ENCODE data around the gene GALNT9. TPM values are rescaled to one million over a fixed set of nuclear protein-coding genes. Genes with fewer than 3 reads are reported as not detected.

GALNT9 gene
- total RNA-seq, 1 donor from 2014 or later: 2.1 TPM

GRCh38 chr12:132367852-132368251 is 38.5 kb upstream of the GALNT9 start:
- Histone ChIP-seq H3K9me3 (ENCODE audit: insufficient read depth, low read depth, low read length) (peaks cover 6% of the 10 kb centered on the region), H3K4me3 (ENCODE audit: insufficient read depth, low read depth, low read length) (no peak overlapping the region), H2AFZ (ENCODE audit: low read depth, low read length) (no peak overlapping the region), H3K4me1 (ENCODE audit: insufficient read depth, low read length) (no peaks in the 10 kb centered on the region), H3K27ac (ENCODE audit: low read depth, low read length) (no peak overlapping the region), H4K20me1 (ENCODE audit: insufficient read depth, low read length) (no peaks in the 10 kb centered on the region), H3K79me2 (ENCODE audit: insufficient read depth, low read length) (no peaks in the 10 kb centered on the region), H3K36me3 (ENCODE audit: insufficient read depth, low read length) (no peaks in the 10 kb centered on the region), H3K4me2 (ENCODE audit: low read length) (no peak overlapping the region), H3K27me3 (ENCODE audit: insufficient read depth, low read length) (peaks cover 9% of the 10 kb centered on the region), H3K9ac (ENCODE audit: low read length) (no peak overlapping the region)
- no peak for TF ChIP-seq CTCF (IDR thresholded peaks at IDR 0.05; ENCODE audit: insufficient read depth, low read depth, low read length)
- TF ChIP-seq EZH2 (IDR thresholded peaks at IDR 0.05; ENCODE audit: insufficient read depth, low read length): no peak
- Mint-ChIP-seq H3K27ac (ENCODE audit: unreplicated experiment) (no peak overlapping the region), H3K27me3 (ENCODE audit: low read depth, unreplicated experiment) (peaks cover 62% of the 10 kb centered on the region), H3K4me3 (ENCODE audit: unreplicated experiment) (no peak overlapping the region), H3K9me3 (ENCODE audit: unreplicated experiment) (peaks cover 19% of the 10 kb centered on the region), H3K36me3 (ENCODE audit: low read depth, unreplicated experiment) (no peaks in the 10 kb centered on the region), H3K4me1 (ENCODE audit: low read depth, unreplicated experiment) (no peaks in the 10 kb centered on the region)
- DNase-seq (ENCODE audit: low read depth): no peak
- no peak for FAIRE-seq

- peaks cover 19% of the 10 kb centered on the region for H3K9me3 Mint-ChIP-seq (ENCODE audit: unreplicated experiment)
- Histone ChIP-seq H2AFZ (ENCODE audit: low read depth, low read length) (no peak overlapping the region), H3K79me2 (ENCODE audit: insufficient read depth, low read length) (no peaks in the 10 kb centered on the region), H3K9me3 (ENCODE audit: insufficient read depth, low read depth, low read length) (peaks cover 6% of the 10 kb centered on the region), H3K4me1 (ENCODE audit: insufficient read depth, low read length) (no peaks in the 10 kb centered on the region), H3K36me3 (ENCODE audit: insufficient read depth, low read length) (no peaks in the 10 kb centered on the region), H4K20me1 (ENCODE audit: insufficient read depth, low read length) (no peaks in the 10 kb centered on the region), H3K9ac (ENCODE audit: low read length) (no peak overlapping the region), H3K4me2 (ENCODE audit: low read length) (no peak overlapping the region), H3K27me3 (ENCODE audit: insufficient read depth, low read length) (peaks cover 9% of the 10 kb centered on the region), H3K4me3 (ENCODE audit: insufficient read depth, low read depth, low read length) (no peak overlapping the region), H3K27ac (ENCODE audit: low read depth, low read length) (no peak overlapping the region)
- H3K36me3 Mint-ChIP-seq (ENCODE audit: low read depth, unreplicated experiment): no peaks in the 10 kb centered on the region
- peaks cover 61% of the 10 kb centered on the region for H3K27me3 Mint-ChIP-seq (ENCODE audit: low read depth, unreplicated experiment)
- TF ChIP-seq EZH2 (IDR thresholded peaks at IDR 0.05; ENCODE audit: insufficient read depth, low read length): no peak
- TF ChIP-seq CTCF (IDR thresholded peaks at IDR 0.05; ENCODE audit: insufficient read depth, low read depth, low read length): no peak
- H3K27ac Mint-ChIP-seq (ENCODE audit: unreplicated experiment): no peak overlapping the region
- no peaks in the 10 kb centered on the region for H3K4me1 Mint-ChIP-seq (ENCODE audit: low read depth, unreplicated experiment)
- H3K4me3 Mint-ChIP-seq (ENCODE audit: unreplicated experiment): no peak overlapping the region
- no peak for FAIRE-seq
- DNase-seq (ENCODE audit: low read depth): no peak
Observed at GRCh38 chr12:132367071-132367851, 37.9 kb upstream of the GALNT9 start.

- FAIRE-seq: no peak
- TF ChIP-seq CTCF (IDR thresholded peaks at IDR 0.05; ENCODE audit: insufficient read depth, low read depth, low read length): no peak
- no peak for TF ChIP-seq EZH2 (IDR thresholded peaks at IDR 0.05; ENCODE audit: insufficient read depth, low read length)
- no peaks in the 10 kb centered on the region for H3K36me3 Mint-ChIP-seq (ENCODE audit: low read depth, unreplicated experiment)
Observed at GRCh38 chr12:132366341-132366861, 37.0 kb upstream of the GALNT9 start.

More at GRCh38 chr12:132366341-132366861, 37.0 kb upstream of the GALNT9 start:
- H3K4me2 ChIP-seq (ENCODE audit: low read length): no peak overlapping the region
- no peak overlapping the region for H3K27ac ChIP-seq (ENCODE audit: low read depth, low read length)
- H3K27me3 ChIP-seq (ENCODE audit: insufficient read depth, low read length): peaks cover 9% of the 10 kb centered on the region
- H3K9me3 ChIP-seq (ENCODE audit: insufficient read depth, low read depth, low read length): peaks cover 6% of the 10 kb centered on the region
- H3K27me3 Mint-ChIP-seq (ENCODE audit: low read depth, unreplicated experiment): peaks cover 58% of the 10 kb centered on the region
- DNase-seq (ENCODE audit: low read depth): no peak
- no peak overlapping the region for H3K4me3 Mint-ChIP-seq (ENCODE audit: unreplicated experiment)
- H3K9me3 Mint-ChIP-seq (ENCODE audit: unreplicated experiment): peaks cover 14% of the 10 kb centered on the region
- H2AFZ ChIP-seq (ENCODE audit: low read depth, low read length): no peak overlapping the region
- no peaks in the 10 kb centered on the region for H3K4me1 ChIP-seq (ENCODE audit: insufficient read depth, low read length)
- H4K20me1 ChIP-seq (ENCODE audit: insufficient read depth, low read length): no peaks in the 10 kb centered on the region
- H3K27ac Mint-ChIP-seq (ENCODE audit: unreplicated experiment): no peak overlapping the region
- H3K4me3 ChIP-seq (ENCODE audit: insufficient read depth, low read depth, low read length): no peak overlapping the region
- no peaks in the 10 kb centered on the region for H3K4me1 Mint-ChIP-seq (ENCODE audit: low read depth, unreplicated experiment)
- no peaks in the 10 kb centered on the region for H3K36me3 ChIP-seq (ENCODE audit: insufficient read depth, low read length)
- H3K9ac ChIP-seq (ENCODE audit: low read length): no peak overlapping the region
- no peaks in the 10 kb centered on the region for H3K79me2 ChIP-seq (ENCODE audit: insufficient read depth, low read length)

All from astrocyte (in vitro differentiated cells and primary cell).